NT2/D1 (cell line): ENCODE measurements around the gene PLAA.
"Not testable (repeated sequence)": the region's sequence is repeated elsewhere in the genome, so short reads cannot be mapped to it uniquely, and the experiment has no call there.

Source experiments
- DNase-seq: peaks from one replicate; pipeline ENCODE4 v3.0.0-alpha.2; 2011; ENCODE audit warnings: low read depth, low spot score
- H3K27me3 ChIP-seq: 2 replicates; pipeline ENCODE4 v1.6.0; 2011; ENCODE audit warnings: mild to moderate bottlenecking; ENCODE audit not compliant: insufficient read length, insufficient read depth
- H3K36me3 ChIP-seq: 2 replicates; pipeline ENCODE4 v1.6.1; 2011; ENCODE audit warnings: mild to moderate bottlenecking, low read length, mixed read lengths; ENCODE audit not compliant: insufficient read depth, insufficient read length
- H3K4me1 ChIP-seq: 2 replicates; pipeline ENCODE4 v1.5.1; 2011; ENCODE audit not compliant: insufficient read depth, insufficient read length
- H3K4me3 ChIP-seq: 2 replicates; pipeline ENCODE4 v1.5.1; 2011; ENCODE audit warnings: low read depth; ENCODE audit not compliant: insufficient read length
- H3K9ac ChIP-seq: 2 replicates; pipeline ENCODE4 v1.6.0; 2011; ENCODE audit warnings: low read depth; ENCODE audit not compliant: insufficient read length
- H3K9me3 ChIP-seq: 2 replicates; pipeline ENCODE4 v1.5.1; 2011; ENCODE audit warnings: mild to moderate bottlenecking, low read length; ENCODE audit not compliant: insufficient read depth
- SUZ12 ChIP-seq: IDR thresholded peaks from 2 replicates; pipeline ENCODE4 v1.6.1; 2011; ENCODE audit not compliant: insufficient read length, insufficient read depth; ENCODE audit errors: extremely low read depth
- YY1 ChIP-seq: IDR thresholded peaks from 2 replicates; pipeline ENCODE4 v1.6.1; 2011; ENCODE audit not compliant: insufficient read length, insufficient read depth
- ZNF274 ChIP-seq: IDR thresholded peaks from 2 replicates; pipeline ENCODE4 v1.6.1; 2011; ENCODE audit warnings: mild to moderate bottlenecking, low read depth, low read length

PLAA gene

GRCh38 chr9:26891726-26892125, 55.3 kb downstream of the PLAA start:
- Histone ChIP-seq H3K36me3 (peaks cover 9% of the 10 kb centered on the region), H3K4me1 (no peaks in the 10 kb centered on the region), H3K4me3 (peak overlapping the region; percentile 94), H3K27me3 (no peaks in the 10 kb centered on the region), H3K9me3 (peaks cover 11% of the 10 kb centered on the region; the same call in 1 of the 2 replicates), H3K9ac (peak overlapping the region; percentile 89)
- TF ChIP-seq SUZ12 (no peak), YY1 (no peak), ZNF274 (no peak)
- no peak for DNase-seq

GRCh38 chr9:26888271-26888670, 58.8 kb downstream of the PLAA start:
- Histone ChIP-seq H3K4me3 (no peak overlapping the region), H3K9ac (no peak overlapping the region), H3K36me3 (peaks cover 42% of the 10 kb centered on the region), H3K4me1 (no peaks in the 10 kb centered on the region), H3K9me3 (peaks cover 13% of the 10 kb centered on the region; the same call in 1 of the 2 replicates), H3K27me3 (no peaks in the 10 kb centered on the region)
- TF ChIP-seq SUZ12 = no peak
- no peak for TF ChIP-seq YY1
- TF ChIP-seq ZNF274 = no peak
- no peak for DNase-seq

DNA sequence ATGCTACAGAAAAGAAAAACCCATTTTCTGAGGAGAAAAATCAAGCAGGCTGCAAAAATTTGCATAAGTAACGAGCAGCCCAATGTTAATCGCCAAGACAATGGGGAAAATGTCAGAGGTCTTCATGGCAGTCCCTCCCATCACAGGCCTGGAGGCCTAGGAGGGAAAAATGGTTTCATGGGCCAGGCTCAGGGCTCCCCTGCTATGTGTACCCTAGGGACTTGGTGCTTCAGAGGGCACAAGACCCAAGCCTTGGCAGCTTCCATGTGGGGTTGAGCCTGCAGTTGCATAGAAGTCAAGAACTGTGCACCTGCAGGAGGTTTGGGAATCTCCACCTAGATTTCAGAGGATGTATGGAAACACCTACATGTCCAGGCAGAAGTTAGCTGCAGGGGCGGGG, 64.9 kb downstream of the PLAA start:
- no peak for DNase-seq
- Histone ChIP-seq H3K36me3 (peaks cover 77% of the 10 kb centered on the region), H3K9ac (no peak overlapping the region), H3K4me1 (no peaks in the 10 kb centered on the region), H3K4me3 (no peak overlapping the region), H3K27me3 (no peaks in the 10 kb centered on the region), H3K9me3 (peaks cover 28% of the 10 kb centered on the region)
- TF ChIP-seq ZNF274 (no peak), SUZ12 (no peak), YY1 (no peak)

GRCh38 chr9:26880262-26880661, 66.8 kb downstream of the PLAA start:
- Histone ChIP-seq H3K9ac (no peak overlapping the region), H3K27me3 (no peaks in the 10 kb centered on the region), H3K4me1 (no peaks in the 10 kb centered on the region), H3K4me3 (no peak overlapping the region), H3K36me3 (peaks cover 71% of the 10 kb centered on the region), H3K9me3 (peaks cover 28% of the 10 kb centered on the region)
- DNase-seq = no peak
- TF ChIP-seq SUZ12 (no peak), ZNF274 (no peak), YY1 (no peak)

- not testable (repeated sequence) for H3K27me3 ChIP-seq
Measured at GRCh38 chr9:26875155-26875554, 71.9 kb downstream of the PLAA start.

GRCh38 chr9:26870292-26870691, 76.8 kb downstream of the PLAA start:
- H3K4me1 ChIP-seq = no peaks in the 10 kb centered on the region
- DNase-seq = no peak
- no peaks in the 10 kb centered on the region for H3K27me3 ChIP-seq
- TF ChIP-seq ZNF274 (no peak), YY1 (no peak), SUZ12 (no peak)
- no peaks in the 10 kb centered on the region for H3K9me3 ChIP-seq
- peaks cover 8% of the 10 kb centered on the region for H3K36me3 ChIP-seq
- no peak overlapping the region for H3K4me3 ChIP-seq
- H3K9ac ChIP-seq = no peak overlapping the region

More at GRCh38 chr9:26875155-26875554, 71.9 kb downstream of the PLAA start:
- not testable (repeated sequence) for H3K9ac ChIP-seq, H3K9me3 ChIP-seq, H3K4me1 ChIP-seq, DNase-seq, H3K4me3 ChIP-seq
- H3K36me3 ChIP-seq = peaks cover 31% of the 10 kb centered on the region

DNA sequence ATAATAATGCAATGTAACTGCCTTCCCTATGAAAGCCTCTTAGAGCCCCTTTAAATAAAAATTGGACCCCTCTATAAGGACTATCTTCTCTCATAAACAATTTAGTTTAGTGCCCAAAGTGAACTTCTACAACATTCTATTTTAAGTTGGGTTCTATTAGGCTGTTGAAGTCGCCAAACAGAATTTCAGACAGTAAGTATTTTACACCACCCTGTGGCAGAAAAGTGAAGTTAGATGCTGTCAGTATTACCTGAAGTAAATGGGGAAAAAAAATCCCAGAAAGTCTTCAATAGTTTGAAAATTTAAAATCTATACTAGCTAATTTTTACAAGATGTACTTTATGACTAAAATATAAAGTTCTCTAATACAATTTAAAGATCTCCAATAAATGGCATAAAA, 84.0 kb downstream of the PLAA start:
- Histone ChIP-seq H3K27me3 (no peaks in the 10 kb centered on the region), H3K4me3 (no peak overlapping the region), H3K9me3 (no peaks in the 10 kb centered on the region), H3K4me1 (no peaks in the 10 kb centered on the region), H3K9ac (no peak overlapping the region), H3K36me3 (peaks cover 12% of the 10 kb centered on the region)
- DNase-seq = no peak
- no peak for TF ChIP-seq ZNF274
- no peak for TF ChIP-seq YY1
- no peak for TF ChIP-seq SUZ12
